ENCODE results near the gene NEK11.

The NEK11 gene

DNA sequence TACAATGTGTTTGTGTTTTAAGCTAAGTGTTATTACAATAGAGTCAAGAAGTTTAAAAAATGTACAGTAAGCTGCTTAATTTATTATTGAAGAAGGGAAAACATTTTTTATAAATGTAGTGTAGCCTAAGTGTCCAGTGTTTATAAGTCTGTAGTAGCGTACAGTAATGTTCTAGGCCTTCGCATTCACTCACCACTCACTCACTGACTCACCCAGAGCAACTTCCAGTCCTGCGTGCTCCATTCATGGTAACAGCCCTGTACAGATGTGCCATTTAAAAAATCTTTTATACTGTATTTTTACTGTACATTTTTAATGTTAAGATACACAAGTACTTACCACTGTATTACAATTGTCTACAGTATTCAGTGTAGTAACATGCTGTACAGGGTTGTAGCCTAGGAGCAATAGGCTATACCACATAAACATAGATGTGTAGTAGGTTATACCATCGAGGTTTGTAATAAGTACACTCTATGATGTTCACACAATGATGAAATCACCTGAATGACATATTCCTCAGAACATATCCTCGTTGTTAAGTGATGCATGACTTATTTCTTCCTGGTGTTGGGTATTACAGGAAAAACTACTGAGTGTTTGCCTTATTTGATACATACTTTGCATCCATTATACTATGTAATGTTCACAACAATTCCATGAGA lies 198.3 kb downstream of the NEK11 start:
- DNase-seq (ENCODE audit: low spot score), result no peak

DNA sequence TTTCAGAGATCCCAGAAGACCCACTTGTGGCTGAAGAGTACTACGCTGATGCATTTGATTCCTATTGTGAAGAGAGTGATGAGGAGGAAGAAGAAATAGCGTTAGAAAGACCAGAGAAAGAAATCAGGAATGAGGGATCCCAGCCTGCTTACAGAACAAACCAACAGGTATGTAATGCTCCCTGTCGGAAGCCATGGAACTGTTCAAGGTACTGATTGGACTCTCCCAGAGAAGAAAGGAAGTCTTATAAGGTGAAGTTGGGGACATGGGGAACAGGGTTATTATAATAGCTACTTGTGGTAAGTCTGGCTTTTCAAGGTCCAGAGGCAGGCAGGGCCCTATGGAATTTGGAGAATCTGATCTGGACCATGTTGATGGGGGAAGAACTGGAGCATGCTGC lies 201.8 kb downstream of the NEK11 start:
- no peak for DNase-seq (ENCODE audit: low spot score)

DNA sequence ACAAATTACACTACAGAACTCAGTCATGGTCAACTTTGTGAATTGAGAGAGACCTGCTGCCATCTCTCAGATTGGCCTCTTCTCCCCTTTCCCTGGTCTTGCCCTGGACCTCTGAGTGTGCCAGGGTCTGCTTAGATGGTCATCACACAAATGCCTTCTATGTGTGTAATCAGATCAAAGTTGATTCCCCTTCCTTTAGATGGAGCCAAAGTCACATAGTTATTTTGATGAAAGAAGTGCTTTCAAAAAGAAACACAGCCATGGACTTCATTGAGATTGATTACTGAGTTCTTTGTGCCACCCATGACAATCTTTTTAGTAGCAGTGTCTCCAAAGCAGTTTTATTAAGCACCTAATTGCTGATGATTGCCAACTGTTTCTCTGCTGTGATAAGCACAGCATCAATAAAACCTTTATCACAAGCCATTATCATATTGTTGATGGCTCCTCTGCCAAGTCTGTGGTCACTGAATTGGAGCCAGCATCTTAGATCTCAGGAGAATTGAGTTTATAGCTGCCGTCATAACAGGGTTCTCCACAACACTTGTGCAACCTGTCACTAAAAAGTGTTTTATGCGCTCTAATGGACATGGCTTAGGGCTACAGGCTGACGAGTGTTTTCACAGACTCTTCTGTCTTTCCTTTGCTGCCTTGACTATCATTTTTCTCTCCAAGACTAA lies 205.2 kb downstream of the NEK11 start:
- no peak for DNase-seq (ENCODE audit: low spot score)

DNA sequence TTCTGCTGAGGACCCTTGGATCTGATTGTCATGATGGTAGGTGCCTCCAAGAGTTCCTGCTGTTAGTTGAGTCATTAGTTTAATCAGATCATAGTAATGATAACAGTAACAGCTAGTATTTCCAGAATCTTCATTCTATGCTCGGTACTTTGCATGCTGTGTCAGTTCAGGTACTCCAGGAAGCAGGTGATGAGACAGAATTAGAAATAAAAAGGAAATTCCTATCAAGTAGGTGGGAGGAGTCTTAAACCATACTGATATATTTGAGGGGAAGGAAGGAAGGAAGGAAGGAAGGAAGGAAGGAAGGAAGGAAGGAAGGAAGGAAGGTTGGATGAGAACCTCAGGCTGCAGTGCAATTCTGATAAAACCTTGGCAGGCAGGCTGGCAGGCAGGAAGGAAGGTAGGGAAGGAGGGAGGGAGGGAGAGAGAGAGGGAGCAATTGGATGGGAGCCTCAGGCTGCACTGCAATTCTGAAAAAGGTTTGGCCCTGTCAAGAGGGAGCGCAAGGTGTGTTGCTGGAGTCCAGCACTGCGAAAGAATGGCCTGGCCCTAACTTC lies 206.1 kb downstream of the NEK11 start:
- DNase-seq (ENCODE audit: low spot score), result no peak

DNA sequence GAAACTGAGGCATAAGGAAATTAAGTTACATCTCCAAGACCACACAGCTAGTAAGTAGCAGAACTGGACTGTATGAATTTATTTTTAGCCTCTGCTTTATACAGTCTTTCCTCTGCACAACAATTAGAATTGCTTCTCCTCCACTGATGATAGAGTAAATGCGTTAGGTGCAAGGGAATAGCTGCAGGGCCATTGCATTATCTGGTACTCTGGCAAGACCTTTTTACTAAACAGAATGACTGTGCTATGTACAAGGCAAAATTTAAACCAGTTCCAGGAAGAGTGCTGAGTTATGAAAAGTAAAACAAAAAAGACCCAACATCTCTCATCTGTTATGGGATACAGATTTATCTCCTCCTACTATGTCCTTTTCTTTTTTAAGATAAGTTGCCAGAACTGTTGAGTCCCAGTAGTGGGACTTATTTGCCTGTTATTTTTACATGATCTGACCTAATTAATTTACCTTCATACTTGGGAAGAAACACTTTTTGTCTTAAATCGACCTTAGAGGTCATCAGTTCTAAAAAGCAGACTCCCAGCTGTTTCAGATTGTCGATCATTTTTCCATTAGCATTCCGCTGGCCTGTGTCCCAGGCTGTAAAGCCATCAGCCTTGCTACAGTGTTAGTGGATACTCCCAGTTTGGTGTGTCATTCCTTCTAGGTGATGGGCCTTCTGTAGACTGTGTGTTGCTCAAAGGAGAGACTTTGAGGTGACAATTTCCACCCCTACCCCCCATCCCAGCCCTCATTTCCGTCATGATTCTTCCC lies 207.4 kb downstream of the NEK11 start:
- DNase-seq (ENCODE audit: low spot score), result no peak

DNA sequence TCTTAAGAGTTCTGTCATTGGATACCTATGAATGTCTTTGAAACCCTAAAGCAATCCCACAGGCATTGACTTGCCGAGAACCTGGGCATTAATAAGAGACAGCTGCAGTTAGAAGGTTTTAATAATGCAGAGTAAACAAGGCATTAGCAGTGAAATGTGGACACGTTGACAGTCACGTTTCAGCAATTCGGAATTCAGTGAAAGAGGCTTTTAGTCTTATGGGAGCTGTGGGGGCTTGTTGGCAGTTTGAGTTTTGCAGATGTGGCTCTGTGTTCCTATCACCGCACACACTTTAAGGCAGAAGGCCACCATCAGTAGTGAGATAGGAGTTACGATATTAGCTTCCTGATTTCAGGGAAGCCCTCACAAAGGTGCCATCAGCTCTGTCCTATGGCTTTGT lies 209.7 kb downstream of the NEK11 start:
- no peak for DNase-seq (ENCODE audit: low spot score)

DNA sequence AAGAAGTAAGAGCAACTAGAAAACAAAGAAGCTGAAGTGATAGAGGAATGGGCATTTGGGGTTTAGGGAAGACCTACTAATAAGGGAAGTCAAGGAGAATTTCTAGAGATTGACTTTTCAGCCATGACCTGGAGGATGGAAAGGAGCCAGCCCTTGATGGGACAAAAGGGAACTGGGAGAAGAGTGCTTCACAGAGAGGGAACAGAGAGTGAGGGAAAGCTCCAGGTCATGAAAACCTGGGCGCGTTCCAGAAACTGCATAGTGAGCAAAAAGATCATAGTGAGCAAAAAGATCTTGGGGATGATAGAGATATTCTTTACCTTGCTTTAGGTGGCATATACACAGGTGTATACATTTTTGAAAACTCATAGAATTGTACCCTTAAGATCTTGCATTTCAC lies 211.8 kb downstream of the NEK11 start:
- no peak for DNase-seq (ENCODE audit: low spot score)

DNA sequence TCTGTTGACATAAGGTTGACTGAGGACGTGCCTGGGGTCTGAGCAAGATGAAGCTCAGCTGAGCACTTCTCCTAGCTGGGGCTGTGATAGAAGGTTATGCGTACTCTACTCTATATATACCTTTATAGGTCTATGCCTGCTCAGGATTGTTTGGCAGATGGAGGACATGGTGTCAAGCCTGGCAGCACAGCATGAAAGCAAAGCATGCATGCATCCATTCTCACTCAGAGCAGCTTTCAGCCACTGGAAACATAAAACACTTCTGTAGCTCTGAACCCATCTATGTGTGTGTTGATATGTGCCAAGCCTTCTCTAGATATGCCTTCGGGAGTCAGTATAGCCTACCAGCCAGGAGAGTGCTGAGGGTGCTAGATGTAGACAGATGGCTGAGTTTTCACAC lies 212.6 kb downstream of the NEK11 start:
- no peak for DNase-seq (ENCODE audit: low spot score)

DNA sequence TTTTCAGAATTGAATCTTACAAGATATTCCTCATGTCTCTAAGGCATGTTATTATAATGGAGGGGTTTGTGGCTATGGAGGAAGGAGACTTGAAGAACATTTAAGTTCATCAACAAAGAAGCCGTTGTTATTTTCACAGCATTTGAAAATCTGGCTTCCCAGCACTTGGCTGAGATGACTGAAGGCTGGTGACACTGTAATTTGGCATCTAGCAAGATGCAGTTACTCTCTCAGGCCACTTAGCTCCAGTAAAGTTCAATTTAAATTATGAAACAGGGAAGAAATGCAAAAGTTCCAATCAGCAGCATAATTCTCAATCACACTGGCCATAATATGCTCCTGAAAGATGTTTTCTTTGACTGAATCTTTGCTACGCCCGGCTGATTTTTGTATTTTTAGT lies 215.5 kb downstream of the NEK11 start:
- DNase-seq (ENCODE audit: low spot score), result no peak

DNA sequence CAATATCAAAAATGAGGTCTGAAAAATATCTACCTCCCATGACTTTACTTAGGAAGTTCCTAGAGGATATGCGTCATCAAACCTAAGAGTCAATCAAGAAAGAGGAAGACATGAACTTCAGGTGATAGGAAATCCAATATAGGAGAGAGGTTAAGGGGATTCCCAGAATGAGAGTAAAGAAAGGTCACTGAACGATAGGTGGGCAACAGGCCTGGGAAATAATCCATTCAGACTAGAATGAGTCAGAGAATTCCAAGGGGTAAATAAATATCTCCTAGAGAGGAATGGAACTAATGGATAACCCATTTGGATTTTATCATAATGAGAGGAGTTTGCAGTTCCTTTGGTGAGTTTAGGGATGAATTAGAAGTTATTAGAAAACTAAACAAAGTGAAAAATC lies 223.8 kb downstream of the NEK11 start:
- DNase-seq (ENCODE audit: low spot score), result no peak

DNA sequence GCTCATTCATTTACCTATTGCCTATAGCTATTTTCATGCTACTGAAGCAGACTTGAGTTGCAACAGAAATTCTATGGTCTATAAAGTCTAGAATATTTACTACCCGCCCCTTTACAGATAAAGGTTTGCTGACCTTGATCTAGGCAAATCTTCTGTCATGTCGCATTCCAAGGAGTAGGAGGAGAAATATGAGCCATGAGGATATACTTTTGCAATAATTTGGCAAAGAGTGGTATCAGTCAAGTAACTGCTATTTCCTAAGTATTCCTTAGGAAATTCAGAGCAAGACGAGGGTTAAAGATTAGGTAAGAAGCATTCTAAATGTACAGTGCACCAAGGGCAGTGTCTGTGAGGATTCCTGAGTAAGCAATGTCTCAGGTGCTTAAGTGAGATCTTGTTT lies 233.8 kb downstream of the NEK11 start:
- DNase-seq (ENCODE audit: low spot score), result no peak

DNA sequence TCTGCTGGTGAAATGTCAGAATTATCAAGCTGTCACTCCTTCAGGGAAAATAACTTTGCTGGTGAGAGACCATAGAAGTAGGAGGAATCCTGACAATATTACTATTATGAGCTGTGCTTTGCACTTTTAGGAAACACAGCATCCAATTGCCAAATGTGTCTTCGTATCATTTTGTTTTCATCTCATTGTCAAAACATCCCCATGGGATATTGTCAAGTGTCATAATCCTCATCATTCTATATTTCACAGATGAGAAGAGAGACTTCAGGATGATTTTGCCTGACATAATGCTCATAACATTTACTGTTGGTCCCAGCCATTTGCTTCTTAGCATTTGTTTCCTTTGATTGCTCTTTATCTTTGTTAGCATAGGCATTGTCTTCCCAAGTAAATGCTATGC lies 234.4 kb downstream of the NEK11 start:
- DNase-seq (ENCODE audit: low spot score), result no peak

DNA sequence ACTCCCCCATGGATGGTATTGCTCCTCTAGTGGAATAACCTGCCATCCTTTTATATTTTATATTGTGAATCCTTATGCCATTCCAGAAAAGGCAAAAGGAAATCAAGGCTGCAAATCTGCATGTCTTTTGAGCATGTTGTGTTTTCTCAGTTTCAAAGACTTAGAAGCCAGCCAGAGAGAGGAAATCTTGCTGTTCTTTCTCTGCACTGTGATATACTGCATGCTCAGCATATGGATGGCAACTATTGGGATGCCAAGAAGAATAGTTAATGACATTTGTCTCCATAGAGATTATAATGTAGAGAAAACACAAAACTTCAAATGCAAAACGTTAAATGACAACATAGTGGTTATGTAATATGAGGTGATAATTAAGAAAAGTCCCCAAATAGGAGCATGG lies 248.9 kb downstream of the NEK11 start:
- no peak for DNase-seq (ENCODE audit: low spot score)

DNA sequence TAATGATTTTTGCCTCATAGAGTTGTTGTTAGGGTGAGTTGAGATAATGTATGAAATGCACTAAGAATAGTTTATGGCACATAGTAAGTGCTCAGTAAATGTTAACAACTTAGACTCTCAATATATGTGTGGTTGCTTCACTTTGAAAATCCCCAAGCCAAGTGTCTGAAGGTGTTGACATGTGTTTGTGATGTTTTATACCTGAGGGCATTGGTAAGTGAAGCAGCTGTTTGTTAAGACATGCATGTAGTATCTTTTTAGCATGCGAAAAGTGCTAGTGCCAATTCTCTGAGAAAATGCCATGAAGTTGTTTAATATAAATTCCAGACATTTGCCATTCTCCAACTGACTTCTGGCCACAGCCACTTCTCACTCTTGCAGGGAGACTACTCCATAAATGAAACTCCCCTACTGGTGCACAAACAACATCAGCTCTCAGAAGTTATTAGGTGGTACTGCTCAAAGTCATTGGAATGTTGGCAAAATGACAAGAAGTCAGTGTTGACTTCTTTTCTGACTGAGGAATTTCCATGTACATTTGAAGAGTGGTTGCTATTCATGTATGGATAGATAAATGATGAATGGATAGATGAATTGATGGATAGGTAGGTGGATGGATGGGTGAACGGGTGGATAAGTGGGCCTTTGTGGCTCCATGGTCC lies 251.3 kb downstream of the NEK11 start:
- DNase-seq (ENCODE audit: low spot score), result no peak

DNA sequence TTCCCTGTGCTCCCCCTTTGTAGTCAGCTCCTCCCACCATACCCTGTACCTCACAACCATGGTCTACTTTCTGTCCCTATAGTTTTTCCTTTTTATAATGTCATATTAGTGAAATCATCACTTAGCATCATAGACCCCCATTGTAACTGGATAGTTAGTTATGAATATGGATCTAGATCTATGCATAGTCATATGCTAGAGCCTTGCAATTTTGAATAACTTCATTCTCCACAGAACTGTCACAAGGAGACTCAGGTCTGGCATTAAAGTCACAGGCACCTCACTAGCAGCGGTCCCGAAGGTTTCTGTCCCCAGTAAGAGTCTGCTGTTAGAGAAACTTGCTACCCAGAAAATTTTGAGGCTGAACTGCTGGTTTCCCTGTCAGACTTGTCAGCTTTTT lies 252.9 kb downstream of the NEK11 start:
- no peak for DNase-seq (ENCODE audit: low spot score)

DNA sequence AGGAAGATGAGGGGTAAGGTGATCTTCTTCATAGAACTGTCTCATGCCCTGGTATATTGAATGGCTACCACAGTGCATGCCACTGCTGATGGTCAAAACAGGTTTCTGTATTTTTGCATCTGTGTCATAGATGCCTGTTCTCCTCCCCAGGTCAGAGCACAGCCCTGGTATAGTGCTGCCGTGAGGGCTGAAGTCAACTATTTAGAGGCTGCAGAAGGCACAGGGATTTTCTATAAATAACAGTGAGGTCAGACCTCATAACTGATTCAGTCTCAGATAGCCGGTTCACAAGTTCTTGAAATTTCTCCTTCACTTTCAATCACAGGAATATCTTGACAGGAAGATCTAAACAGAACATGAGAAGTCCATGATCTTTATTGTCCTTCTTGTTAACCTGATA lies 255.7 kb downstream of the NEK11 start:
- DNase-seq (ENCODE audit: low spot score), result no peak

DNA sequence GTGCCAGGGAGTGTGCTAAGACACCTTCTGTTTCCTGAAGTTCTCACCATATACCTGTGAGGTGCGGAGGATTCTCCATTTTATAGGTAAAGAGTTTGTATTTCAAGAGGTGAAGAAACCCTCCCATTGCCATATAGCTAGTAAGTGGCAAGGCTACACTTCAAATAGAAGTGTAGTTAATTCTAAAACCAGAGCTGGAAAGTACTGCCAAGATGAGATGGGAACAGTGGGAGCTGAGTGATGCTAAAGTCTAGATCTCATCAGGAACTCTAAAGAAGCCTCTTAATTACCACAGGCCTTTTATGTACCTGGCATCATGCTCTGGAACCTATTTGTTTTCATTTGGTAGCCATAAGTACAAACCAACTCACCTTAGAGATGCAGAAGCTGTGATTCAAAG lies 256.3 kb downstream of the NEK11 start:
- no peak for DNase-seq (ENCODE audit: low spot score)

DNA sequence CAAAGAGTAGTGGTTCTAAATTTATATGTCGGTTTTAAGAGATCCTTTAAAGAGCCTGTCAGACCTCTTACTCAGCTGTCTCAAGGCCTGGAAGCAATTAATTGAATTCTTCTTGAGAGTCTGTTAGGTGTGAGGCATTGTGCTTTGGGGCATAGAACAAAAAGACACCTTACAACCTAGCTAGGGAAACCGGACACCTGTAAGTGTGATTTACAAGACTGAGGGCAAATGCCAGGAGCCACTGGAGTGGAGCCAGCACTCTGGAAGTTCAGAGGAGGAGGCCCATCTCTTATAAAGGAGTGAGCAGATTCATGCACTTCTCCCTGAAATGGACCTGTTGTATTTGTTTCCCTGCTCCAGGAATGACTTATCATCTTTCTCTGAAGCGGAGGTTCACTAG lies 257.2 kb downstream of the NEK11 start:
- DNase-seq (ENCODE audit: low spot score), result no peak

DNA sequence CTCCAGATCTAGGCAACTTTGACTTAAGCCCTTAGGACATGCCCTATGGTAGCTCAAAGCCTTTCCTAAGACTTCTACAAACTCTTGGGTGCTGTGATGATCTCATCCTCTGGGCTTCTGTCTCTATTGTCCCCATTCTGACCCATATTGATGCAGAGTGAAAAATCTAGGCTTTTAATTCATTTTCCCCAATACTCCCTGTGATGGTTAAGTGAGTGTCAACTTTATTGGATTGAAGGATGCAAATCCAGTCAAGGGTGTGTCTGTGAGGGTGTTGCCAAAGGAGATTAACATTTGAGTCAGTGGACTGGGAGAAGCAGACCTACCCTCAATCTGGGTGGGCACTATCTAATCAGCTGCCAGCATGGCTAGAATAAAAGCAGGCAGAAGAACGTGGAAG lies 257.6 kb downstream of the NEK11 start:
- no peak for DNase-seq (ENCODE audit: low spot score)

DNA sequence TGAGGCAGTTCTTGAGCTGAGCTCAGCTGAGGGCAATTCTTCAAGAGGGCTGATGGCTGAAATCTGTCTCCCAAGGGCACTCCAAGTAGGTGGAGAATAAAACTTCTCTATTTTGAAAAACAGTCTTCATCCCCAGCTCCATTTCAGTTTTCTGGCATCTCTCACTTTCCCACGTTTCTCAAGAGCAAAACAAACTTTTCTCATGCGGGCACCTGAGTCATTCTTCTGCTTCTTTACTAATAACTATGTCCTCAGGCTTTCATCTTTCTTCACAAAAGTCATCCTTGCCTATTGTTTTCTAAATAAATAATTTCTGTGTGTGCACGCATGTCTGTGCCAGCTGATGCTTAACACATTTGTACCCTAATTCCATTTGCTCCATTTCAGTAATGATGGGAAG lies 258.8 kb downstream of the NEK11 start:
- DNase-seq (ENCODE audit: low spot score), result no peak

DNA sequence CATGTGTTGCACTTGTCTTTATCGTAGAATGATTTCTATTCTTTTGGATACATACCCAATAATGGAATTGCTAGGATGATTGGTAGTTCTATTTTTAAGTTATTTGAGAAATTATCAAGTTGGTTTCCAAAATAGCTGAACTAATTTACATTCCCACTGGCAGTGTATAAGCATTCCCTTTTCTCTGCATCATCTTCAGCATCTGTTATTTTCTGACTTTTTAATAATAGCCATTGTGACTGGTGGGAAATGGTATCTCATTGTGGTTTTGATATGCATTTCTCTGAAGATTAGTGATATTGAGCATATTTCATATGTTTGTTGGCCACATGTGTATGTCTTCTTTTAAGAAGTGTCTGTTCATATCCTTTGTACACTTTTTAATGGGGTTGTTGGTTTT lies 273.2 kb downstream of the NEK11 start:
- no peak for DNase-seq (ENCODE audit: low spot score)

DNA sequence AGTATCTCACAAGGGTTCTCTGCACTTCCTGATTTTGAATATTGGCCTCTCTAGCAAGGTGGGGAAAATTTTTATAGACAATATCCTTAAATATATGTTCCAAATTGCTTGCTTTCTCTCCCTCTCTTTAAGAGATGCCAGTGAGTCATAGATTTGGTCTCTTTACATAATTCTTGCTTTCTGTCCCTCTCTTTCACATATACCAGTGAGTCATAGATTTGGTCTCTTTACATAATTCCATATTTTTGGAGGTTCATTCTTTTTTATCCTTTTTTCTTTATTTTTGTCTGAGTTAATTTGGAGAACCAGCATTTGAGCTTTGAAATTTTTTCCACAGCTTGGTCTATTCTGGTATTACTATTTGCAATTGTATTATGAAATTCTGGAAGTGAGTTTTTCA lies 277.2 kb downstream of the NEK11 start:
- no peak for DNase-seq (ENCODE audit: low spot score)

DNA sequence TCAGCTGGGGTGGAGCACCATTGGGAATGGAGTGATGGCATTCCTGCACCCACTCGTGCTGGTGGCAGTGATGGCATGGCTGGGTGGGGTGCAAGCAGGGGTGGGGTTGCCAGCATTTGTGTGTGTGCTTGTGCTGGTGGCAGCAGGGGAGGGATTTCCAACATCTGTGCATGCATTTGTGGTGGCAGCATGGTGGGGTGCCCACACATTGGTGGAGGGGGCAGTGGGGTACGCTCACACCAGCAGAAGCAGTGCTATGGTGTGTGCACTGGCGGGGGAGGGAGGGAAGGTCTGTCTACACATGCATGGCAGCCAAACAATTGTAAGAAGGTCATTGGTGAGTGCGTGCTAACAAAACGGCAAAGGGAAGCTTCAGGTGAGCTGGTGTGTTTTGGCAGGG lies 278.2 kb downstream of the NEK11 start:
- no peak for DNase-seq (ENCODE audit: low spot score)

Data from kidney capillary endothelial cell (primary cell).